Right lobe of liver (tissue), 4 donors: ENCODE data around the gene RNF31.

Experiments
- CTCF ChIP-seq, 4 donors: fragments of 200-600 bp in 3 of 4; fragments of 450-650 bp in 1 of 4; IDR thresholded peaks; one replicate each; pipeline versions ENCODE4 v1.5.1 to v1.8.0; 2016 to 2022; ENCODE audit warnings: antibody characterized with exemption in 4 of 4, mild to moderate bottlenecking in 2 of 4
- POLR2A ChIP-seq: fragments of 450-650 bp; IDR thresholded peaks from one replicate; pipeline ENCODE4 v1.6.1; 2017; ENCODE audit warnings: antibody characterized with exemption, mild to moderate bottlenecking
- donor health status: DM: no; HTN: no; CAD: no.
- donor health status: DM: no; HTN: no; CAD: no.
- donor health status: DM: no; HTN: yes; CAD: no.

GRCh38 chr14:24182110-24182882, 35.0 kb downstream of the RNF31 start:
- no peak for TF ChIP-seq CTCF (IDR thresholded peaks at IDR 0.05)
- TF ChIP-seq POLR2A: no peak
